H9 (cell line): Measurements from ENCODE around the gene MANF. TPM values are rescaled to one million over a fixed set of nuclear protein-coding genes. Genes with fewer than 3 reads are reported as not detected.

Experiments
- DNase-seq: peaks from one replicate; pipeline ENCODE4 v3.0.0-alpha.2; 2017
- H2AFZ ChIP-seq: one replicate; pipeline ENCODE4 v1.6.1; 2013; ENCODE audit warnings: mild to moderate bottlenecking, low read length, control low read depth, moderate library complexity
- H2AK5ac ChIP-seq: 2 replicates; pipeline ENCODE4 v1.6.1; 2013; ENCODE audit warnings: low read length, control low read depth, mixed read lengths; ENCODE audit not compliant: insufficient read length
- H2BK120ac ChIP-seq: one replicate; pipeline ENCODE4 v1.6.1; 2013; ENCODE audit warnings: low read depth, mild to moderate bottlenecking, low read length, control low read depth, inconsistent platforms; ENCODE audit not compliant: poor library complexity, severe bottlenecking
- H2BK12ac ChIP-seq: 2 replicates; pipeline ENCODE4 v1.6.1; 2013; ENCODE audit warnings: low read length, control low read depth, mixed read lengths, low read depth; ENCODE audit not compliant: insufficient read length
- H2BK15ac ChIP-seq: 2 replicates; pipeline ENCODE4 v1.6.1; 2013; ENCODE audit warnings: low read depth, low read length, control low read depth
- H2BK20ac ChIP-seq: one replicate; pipeline ENCODE4 v1.6.1; 2013; ENCODE audit warnings: low read depth, mild to moderate bottlenecking, low read length, control low read depth, inconsistent platforms; ENCODE audit not compliant: poor library complexity, severe bottlenecking
- H2BK5ac ChIP-seq: 2 replicates; pipeline ENCODE4 v1.6.1; 2013; ENCODE audit warnings: low read length, control low read depth, mixed read lengths; ENCODE audit not compliant: insufficient read length
- H3K14ac ChIP-seq: 2 replicates; pipeline ENCODE4 v1.6.1; 2013; ENCODE audit warnings: low read length, control low read depth; ENCODE audit not compliant: insufficient read depth
- H3K18ac ChIP-seq: 2 replicates; pipeline ENCODE4 v1.6.1; 2013; ENCODE audit warnings: low read depth, mild to moderate bottlenecking, mixed read lengths, low read length, control low read depth; ENCODE audit not compliant: insufficient read length
- H3K23ac ChIP-seq: 2 replicates; pipeline ENCODE4 v1.6.1; 2013; ENCODE audit warnings: low read length, control low read depth, mixed read lengths, low read depth; ENCODE audit not compliant: insufficient read length
- H3K23me2 ChIP-seq: 2 replicates; pipeline ENCODE4 v1.6.1; 2013; ENCODE audit warnings: low read depth, mild to moderate bottlenecking, mixed read lengths, low read length, control low read depth; ENCODE audit not compliant: insufficient read length, poor library complexity, severe bottlenecking
- H3K27ac ChIP-seq: 2 replicates; pipeline ENCODE4 v1.5.1; 2013; ENCODE audit warnings: low read length, control low read depth, mixed read lengths, low read depth; ENCODE audit not compliant: insufficient read length
- H3K27me3 ChIP-seq: 2 replicates; pipeline ENCODE4 v1.6.1; 2013; ENCODE audit warnings: low read length, control low read depth, inconsistent platforms; ENCODE audit not compliant: insufficient read depth
- H3K4ac ChIP-seq: 2 replicates; pipeline ENCODE4 v1.6.1; 2013; ENCODE audit warnings: low read depth, mild to moderate bottlenecking, control low read depth, inconsistent platforms, low read length, moderate library complexity
- H3K4me1 ChIP-seq: 2 replicates; pipeline ENCODE4 v1.6.1; 2013; ENCODE audit warnings: low read length, control low read depth, inconsistent platforms; ENCODE audit not compliant: insufficient read depth
- H3K4me2 ChIP-seq: 2 replicates; pipeline ENCODE4 v1.6.1; 2013; ENCODE audit warnings: low read length, control low read depth, mixed read lengths; ENCODE audit not compliant: insufficient read length, insufficient read depth
- H3K56ac ChIP-seq: 2 replicates; pipeline ENCODE4 v1.6.1; 2013; ENCODE audit warnings: low read depth, mild to moderate bottlenecking, mixed read lengths, low read length, control low read depth; ENCODE audit not compliant: insufficient read length
- H3K79me1 ChIP-seq: 2 replicates; pipeline ENCODE4 v1.6.1; 2013; ENCODE audit warnings: low read depth, mild to moderate bottlenecking, moderate library complexity, low read length, control low read depth, inconsistent platforms; ENCODE audit not compliant: insufficient read depth, poor library complexity, severe bottlenecking
- H3K79me2 ChIP-seq: 2 replicates; pipeline ENCODE4 v1.6.1; 2013; ENCODE audit warnings: low read length, control low read depth, inconsistent platforms; ENCODE audit not compliant: insufficient read depth
- H3K9ac ChIP-seq: 2 replicates; pipeline ENCODE4 v1.6.1; 2013; ENCODE audit warnings: low read length, control low read depth, mixed read lengths; ENCODE audit not compliant: insufficient read length; ENCODE audit errors: extremely low read depth
- H3K9me3 ChIP-seq: one replicate; pipeline ENCODE4 v1.6.1; 2013; ENCODE audit warnings: low read depth, low read length, inconsistent platforms; ENCODE audit not compliant: control insufficient read depth
- H3T11ph ChIP-seq: one replicate; pipeline ENCODE4 v1.6.1; 2013; ENCODE audit warnings: mild to moderate bottlenecking, low read length, control low read depth, inconsistent platforms
- H4K20me1 ChIP-seq: one replicate; pipeline ENCODE4 v1.6.1; 2013; ENCODE audit not compliant: control insufficient read depth, insufficient read length, insufficient read depth
- H4K5ac ChIP-seq: 2 replicates; pipeline ENCODE4 v1.6.1; 2013; ENCODE audit warnings: low read depth, mild to moderate bottlenecking, mixed read lengths, low read length, control low read depth; ENCODE audit not compliant: insufficient read length
- H4K8ac ChIP-seq: replicated peaks from 2 replicates; pipeline ENCODE4 v1.6.1; 2013; ENCODE audit warnings: low read length, control low read depth, mixed read lengths, low read depth; ENCODE audit not compliant: insufficient read length
- H4K91ac ChIP-seq: 2 replicates; pipeline ENCODE4 v1.6.1; 2013; ENCODE audit warnings: low read depth, mild to moderate bottlenecking, moderate library complexity, mixed read lengths, low read length, control low read depth; ENCODE audit not compliant: insufficient read length
- H3K27ac Mint-ChIP-seq, 3 experiments: 2 replicates in 2 of 3; 3 replicates in 1 of 3; pipeline ENCODE4 v1.8.0; 2020 to 2021; ENCODE audit warnings: mixed read lengths in 3 of 3, mild to moderate bottlenecking in 1 of 3, moderate library complexity in 1 of 3
- H3K27me3 Mint-ChIP-seq: 2 replicates; pipeline ENCODE4 v1.8.0; 2021; ENCODE audit warnings: low read depth, mild to moderate bottlenecking, moderate library complexity, mixed read lengths
- H3K36me3 Mint-ChIP-seq, 3 experiments: 2 replicates in 2 of 3; 3 replicates in 1 of 3; pipeline ENCODE4 v1.8.0; 2020 to 2021; ENCODE audit warnings: low read depth in 3 of 3, mixed read lengths in 3 of 3; ENCODE audit not compliant: insufficient read depth in 1 of 3
- H3K4me1 Mint-ChIP-seq, 2 experiments: 2 replicates each; pipeline ENCODE4 v1.8.0; 2020; ENCODE audit warnings: mixed read lengths in 2 of 2
- H3K4me3 Mint-ChIP-seq, 2 experiments: 2 replicates in 1 of 2; 3 replicates in 1 of 2; pipeline ENCODE4 v1.8.0; 2020 to 2021; ENCODE audit warnings: mild to moderate bottlenecking in 2 of 2, mixed read lengths in 2 of 2, moderate library complexity in 1 of 2
- H3K9me3 Mint-ChIP-seq, 2 experiments: 2 replicates in 1 of 2; 3 replicates in 1 of 2; pipeline ENCODE4 v1.8.0; 2020; ENCODE audit warnings: mild to moderate bottlenecking in 2 of 2, mixed read lengths in 2 of 2, moderate library complexity in 1 of 2
- WGBS: extraction: QIAGEN DNeasy Blood & Tissue Kit; methylation state at CpG from one replicate; pipeline ENCODE4 v1.1.7; 2013; ENCODE audit warnings: missing lambda C conversion rate, low lambda C conversion rate, mixed read lengths; ENCODE audit not compliant: insufficient read length; ENCODE audit errors: extremely low coverage; 5-methylcytosine and 5-hydroxymethylcytosine counted together
- total RNA-seq: library from RNA; stranded (reverse); gene quantifications from 2 replicates; pipeline ENCODE4 v1.2.1, GENCODE V29; 2021
- TF ChIP-seq, protein P1 (sequence below): fragments of 200-600 bp; sonication (generic); conservative IDR thresholded peaks from 3 replicates; pipeline ENCODE4 v1.8.0; 2021; ENCODE audit warnings: antibody characterized with exemption, mild to moderate bottlenecking

Gene MANF
- total RNA-seq, 1 experiment from 2014 or later: 148 TPM

DNA sequence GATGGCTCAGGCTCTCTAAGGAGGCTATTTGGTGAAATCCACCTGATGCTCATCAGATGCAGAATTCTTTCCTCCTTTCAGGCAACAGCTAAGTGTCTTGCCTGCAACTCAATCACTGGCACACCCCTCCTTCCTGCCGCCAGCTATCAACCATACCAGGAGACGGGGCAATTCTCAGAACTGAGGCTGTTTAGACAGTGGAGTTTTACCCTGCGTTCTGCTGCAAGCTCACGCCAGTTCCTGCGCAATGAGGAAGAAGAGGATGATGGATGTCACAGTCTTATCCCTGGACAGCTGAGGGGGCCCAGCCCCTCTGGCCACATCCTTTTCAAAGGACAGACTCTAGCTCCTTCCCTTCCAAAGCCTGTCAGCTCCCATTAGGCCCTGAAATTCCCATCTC, 7.0 kb upstream of the MANF start:
- H3T11ph ChIP-seq: no peak overlapping the region
- no peaks in the 10 kb centered on the region for H3K4me1 ChIP-seq
- Mint-ChIP-seq H3K36me3 (peaks cover 0 to 9% (median 5%) of the 10 kb centered on the region in 3 experiments; a peak in 5 of 7 replicates), H3K27ac (no peak overlapping the region), H3K9me3 (no peaks in the 10 kb centered on the region), H3K27me3 (no peaks in the 10 kb centered on the region), H3K4me1 (peaks cover 3% of the 10 kb centered on the region in 2 experiments), H3K4me3 (no peak overlapping the region)
- H3K79me2 ChIP-seq: no peaks in the 10 kb centered on the region
- no peaks in the 10 kb centered on the region for H3K79me1 ChIP-seq
- no peak overlapping the region for H3K56ac ChIP-seq
- no peak overlapping the region for H2BK12ac ChIP-seq
- TF ChIP-seq, protein P1, sequence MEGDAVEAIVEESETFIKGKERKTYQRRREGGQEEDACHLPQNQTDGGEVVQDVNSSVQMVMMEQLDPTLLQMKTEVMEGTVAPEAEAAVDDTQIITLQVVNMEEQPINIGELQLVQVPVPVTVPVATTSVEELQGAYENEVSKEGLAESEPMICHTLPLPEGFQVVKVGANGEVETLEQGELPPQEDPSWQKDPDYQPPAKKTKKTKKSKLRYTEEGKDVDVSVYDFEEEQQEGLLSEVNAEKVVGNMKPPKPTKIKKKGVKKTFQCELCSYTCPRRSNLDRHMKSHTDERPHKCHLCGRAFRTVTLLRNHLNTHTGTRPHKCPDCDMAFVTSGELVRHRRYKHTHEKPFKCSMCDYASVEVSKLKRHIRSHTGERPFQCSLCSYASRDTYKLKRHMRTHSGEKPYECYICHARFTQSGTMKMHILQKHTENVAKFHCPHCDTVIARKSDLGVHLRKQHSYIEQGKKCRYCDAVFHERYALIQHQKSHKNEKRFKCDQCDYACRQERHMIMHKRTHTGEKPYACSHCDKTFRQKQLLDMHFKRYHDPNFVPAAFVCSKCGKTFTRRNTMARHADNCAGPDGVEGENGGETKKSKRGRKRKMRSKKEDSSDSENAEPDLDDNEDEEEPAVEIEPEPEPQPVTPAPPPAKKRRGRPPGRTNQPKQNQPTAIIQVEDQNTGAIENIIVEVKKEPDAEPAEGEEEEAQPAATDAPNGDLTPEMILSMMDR: no peak
- H2AFZ ChIP-seq: no peak overlapping the region
- no peak overlapping the region for H3K18ac ChIP-seq
- H3K14ac ChIP-seq: no peak overlapping the region
- no CpG with 5 or more reads among the region's 5 CpGs for WGBS
- H2BK20ac ChIP-seq: no peak overlapping the region
- no peak overlapping the region for H2BK5ac ChIP-seq
- no peak overlapping the region for H3K9ac ChIP-seq
- H3K23ac ChIP-seq: no peak overlapping the region
- H2BK15ac ChIP-seq: no peak overlapping the region
- no peak overlapping the region for H2BK120ac ChIP-seq
- no peak overlapping the region for H2AK5ac ChIP-seq
- no peak for DNase-seq
- H3K9me3 ChIP-seq: no peaks in the 10 kb centered on the region
- H4K5ac ChIP-seq: no peak overlapping the region
- no peak overlapping the region for H3K27ac ChIP-seq
- H4K8ac ChIP-seq: no peak overlapping the region
- H3K4me2 ChIP-seq: no peak overlapping the region
- no peak overlapping the region for H4K91ac ChIP-seq
- H3K23me2 ChIP-seq: no peaks in the 10 kb centered on the region
- H3K4ac ChIP-seq: no peak overlapping the region
- no peaks in the 10 kb centered on the region for H4K20me1 ChIP-seq
- H3K27me3 ChIP-seq: no peaks in the 10 kb centered on the region
